ENCODE data around the gene CDKAL1.

The CDKAL1 gene

DNA sequence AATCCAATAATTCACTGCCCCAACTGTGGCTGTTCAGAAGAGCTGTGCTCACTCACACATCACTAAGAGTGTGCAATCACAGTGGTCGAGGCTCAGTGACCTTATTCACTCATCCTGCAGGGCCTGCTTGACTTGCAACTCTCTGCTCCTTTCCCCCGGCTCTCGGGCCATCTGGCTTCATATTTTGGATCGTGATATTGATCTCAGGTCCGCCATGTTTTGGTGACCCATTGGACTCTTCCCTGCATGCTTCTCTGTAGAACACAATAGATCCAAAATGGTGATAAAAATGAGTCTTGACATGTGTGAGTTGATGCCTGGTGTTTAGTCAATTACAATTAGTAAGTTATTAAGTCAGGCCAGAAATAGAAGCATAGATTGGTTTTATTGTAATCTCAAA lies 745.4 kb downstream of the CDKAL1 start:
- no peak for DNase-seq

DNA sequence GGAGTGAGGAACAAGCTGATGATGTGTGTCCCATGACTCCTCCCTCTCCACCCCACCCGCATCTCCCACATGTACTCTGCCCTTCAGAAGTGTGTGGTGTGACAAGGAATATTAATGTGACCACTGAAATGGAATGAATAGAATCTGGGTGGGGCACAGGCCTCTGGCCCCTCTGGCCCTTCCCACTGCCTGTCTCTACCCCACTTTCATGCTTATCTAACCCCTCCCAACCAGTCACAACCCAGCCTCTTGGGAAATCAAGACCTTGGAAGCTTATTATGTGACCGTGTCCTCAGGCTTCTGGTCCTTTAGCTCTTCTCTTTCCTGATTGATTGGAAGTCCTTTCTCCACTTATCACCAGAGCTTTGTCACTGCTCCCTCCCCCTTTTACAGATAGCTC lies 747.1 kb downstream of the CDKAL1 start:
- DNase-seq, result no peak
